Activated CD4-positive, alpha-beta T cell treated with anti-CD3 and anti-CD28 coated beads, Interleukin-2, amount 10 ng/mL, durations not matched to agents 24 days and 14 days (primary cell): ENCODE results near the gene CD47. TPM values are rescaled to one million over a fixed set of nuclear protein-coding genes. Genes with fewer than 3 reads are reported as not detected.
A peak's percentile ranks its signal among the peaks of the same experiment; 100 is the strongest.

Source experiments
- DNase-seq: peaks from one replicate; pipeline ENCODE4 v3.0.0; 2022
- H3K27ac Mint-ChIP-seq: one replicate; pipeline ENCODE4 v1.8.0; 2022; ENCODE audit warnings: mild to moderate bottlenecking, mixed read lengths
- H3K27me3 Mint-ChIP-seq: one replicate; pipeline ENCODE4 v1.8.0; 2022; ENCODE audit warnings: mixed read lengths
- H3K36me3 Mint-ChIP-seq: one replicate; pipeline ENCODE4 v1.8.0; 2022; ENCODE audit warnings: low read depth, mild to moderate bottlenecking, mixed read lengths
- H3K4me1 Mint-ChIP-seq: one replicate; pipeline ENCODE4 v1.8.0; 2021; ENCODE audit warnings: mixed read lengths
- H3K4me3 Mint-ChIP-seq: one replicate; pipeline ENCODE4 v1.8.0; 2022; ENCODE audit warnings: mild to moderate bottlenecking, moderate library complexity, mixed read lengths
- H3K9me3 Mint-ChIP-seq: one replicate; pipeline ENCODE4 v1.8.0; 2021; ENCODE audit warnings: mixed read lengths
- intact Hi-C: fragments of 100-400 bp; cut with micrococcal nuclease; formaldehyde crosslinking; loops from one replicate; pipeline ENCODE4 v1.15.1; 2023
- total RNA-seq: library from RNA; stranded (reverse); gene quantifications from 2 replicates; pipeline ENCODE4 v1.2.3, GENCODE V29; 2022

The CD47 gene
- total RNA-seq, 1 donor from 2014 or later, result 104 TPM

GRCh38 chr3:108125550-108126071 is 34.8 kb upstream of the CD47 start:
- Mint-ChIP-seq H3K4me1 (peaks cover 57% of the 10 kb centered on the region), H3K27ac (peak overlapping the region; percentile 99), H3K9me3 (peaks cover 12% of the 10 kb centered on the region), H3K36me3 (peaks cover 41% of the 10 kb centered on the region), H3K4me3 (peak overlapping the region; percentile 96), H3K27me3 (no peaks in the 10 kb centered on the region)
- DNase-seq, result peak; percentile 87
- intact Hi-C loops, result loop anchor here (2.0 to 10.0 kb wide), 5 partner anchors 25 to 601 kb away; partner anchors contain the start of genes BBX and IFT57

- Mint-ChIP-seq H3K4me1 (peaks cover 54% of the 10 kb centered on the region), H3K27me3 (no peaks in the 10 kb centered on the region), H3K27ac (peak overlapping the region; percentile 99), H3K9me3 (peaks cover 12% of the 10 kb centered on the region), H3K36me3 (peaks cover 40% of the 10 kb centered on the region), H3K4me3 (peak overlapping the region; percentile 96)
- intact Hi-C loops, result loop anchor here (2.0 to 10.0 kb wide), 5 partner anchors 24 to 600 kb away; partner anchors contain the start of genes BBX and IFT57
- no peak for DNase-seq
Measured at GRCh38 chr3:108125153-108125543, 34.3 kb upstream of the CD47 start.

GRCh38 chr3:108124337-108125152 is 33.7 kb upstream of the CD47 start:
- peaks cover 53% of the 10 kb centered on the region for H3K4me1 Mint-ChIP-seq
- H3K27ac Mint-ChIP-seq, result peak overlapping the region; percentile 99
- peak overlapping the region; percentile 96 for H3K4me3 Mint-ChIP-seq
- no peaks in the 10 kb centered on the region for H3K27me3 Mint-ChIP-seq
- DNase-seq, result peak; percentile 91
- intact Hi-C loops, result loop anchor here (1.0 to 10.0 kb wide), 8 partner anchors 10 to 600 kb away; partner anchors contain the start of genes BBX, CIP2A, DZIP3 and IFT57
- peaks cover 37% of the 10 kb centered on the region for H3K36me3 Mint-ChIP-seq
- peaks cover 12% of the 10 kb centered on the region for H3K9me3 Mint-ChIP-seq

DNA sequence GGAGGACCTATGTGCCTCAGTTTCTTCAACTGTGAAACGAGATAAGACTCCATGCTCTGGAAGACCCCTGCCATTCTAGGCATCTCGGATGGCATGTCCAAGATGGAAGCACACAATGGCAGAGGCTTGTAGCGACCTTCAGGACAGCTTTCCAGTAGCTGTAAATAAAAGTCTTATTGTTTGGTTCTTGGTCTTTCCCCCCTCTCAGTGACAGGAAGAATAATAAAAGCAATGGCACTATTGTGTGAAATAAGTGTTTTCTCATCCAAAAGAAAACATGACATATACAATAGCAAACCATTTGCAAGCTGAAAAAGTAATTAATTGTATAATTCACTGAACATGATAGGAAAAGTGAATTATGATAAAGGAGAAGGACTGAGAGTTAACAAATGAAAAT is 32.5 kb upstream of the CD47 start:
- Mint-ChIP-seq H3K9me3 (peaks cover 7% of the 10 kb centered on the region), H3K36me3 (peaks cover 25% of the 10 kb centered on the region), H3K4me1 (peaks cover 49% of the 10 kb centered on the region), H3K4me3 (no peak overlapping the region), H3K27me3 (no peaks in the 10 kb centered on the region), H3K27ac (peak overlapping the region; percentile 35)
- intact Hi-C loops, result loop anchor here (10.0 kb wide), 1 partner anchor 599 kb away; the partner anchor contains the start of gene BBX
- DNase-seq, result no peak

DNA sequence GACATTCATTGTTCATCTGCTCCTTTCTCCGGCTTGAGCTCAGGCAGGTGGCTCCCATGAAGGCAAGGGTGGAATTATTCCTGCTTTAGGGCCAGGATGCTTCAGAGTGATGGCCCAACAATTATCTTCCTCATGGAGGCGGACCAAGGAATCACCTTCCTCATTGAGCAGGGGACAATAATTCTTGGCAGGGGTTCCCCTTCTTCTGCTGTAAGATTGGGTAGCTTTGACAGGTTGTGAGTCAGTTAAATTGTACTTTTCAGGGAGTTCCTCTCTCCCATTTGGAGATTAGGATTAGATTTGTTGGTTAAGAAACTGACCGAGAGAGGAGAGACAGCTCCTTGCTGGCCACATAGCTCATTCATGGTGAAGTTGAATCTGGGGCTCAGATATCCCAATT is 31.4 kb upstream of the CD47 start:
- peaks cover 52% of the 10 kb centered on the region for H3K4me1 Mint-ChIP-seq

GRCh38 chr3:108119398-108120104 is 28.7 kb upstream of the CD47 start:
- H3K27ac Mint-ChIP-seq, result peak overlapping the region; percentile 60
- intact Hi-C loops, result loop anchor here (10.0 kb wide), 1 partner anchor 595 kb away; the partner anchor contains the start of gene BBX

More for the DNA sequence above, 31.4 kb upstream of the CD47 start:
- intact Hi-C loops, result loop anchor here (10.0 kb wide), 1 partner anchor 597 kb away; the partner anchor contains the start of gene BBX
- peaks cover under 1% of the 10 kb centered on the region for H3K9me3 Mint-ChIP-seq
- H3K27me3 Mint-ChIP-seq, result no peaks in the 10 kb centered on the region
- H3K4me3 Mint-ChIP-seq, result no peak overlapping the region
- no peak for DNase-seq
- peaks cover 17% of the 10 kb centered on the region for H3K36me3 Mint-ChIP-seq
- no peak overlapping the region for H3K27ac Mint-ChIP-seq

GRCh38 chr3:108118038-108118768 is 27.4 kb upstream of the CD47 start:
- Mint-ChIP-seq H3K4me1 (peaks cover 32% of the 10 kb centered on the region), H3K27me3 (peaks cover 6% of the 10 kb centered on the region), H3K36me3 (no peaks in the 10 kb centered on the region), H3K27ac (peak overlapping the region; percentile 79), H3K9me3 (no peaks in the 10 kb centered on the region), H3K4me3 (peak overlapping the region; percentile 11)
- DNase-seq, result no peak
- intact Hi-C loops, result loop anchor here (1.0 kb wide), 1 partner anchor 17 kb away; no protein-coding TSS in a partner anchor

More at GRCh38 chr3:108119398-108120104, 28.7 kb upstream of the CD47 start:
- H3K4me1 Mint-ChIP-seq, result peaks cover 45% of the 10 kb centered on the region
- H3K4me3 Mint-ChIP-seq, result no peak overlapping the region
- no peaks in the 10 kb centered on the region for H3K36me3 Mint-ChIP-seq
- no peaks in the 10 kb centered on the region for H3K9me3 Mint-ChIP-seq
- H3K27me3 Mint-ChIP-seq, result peaks cover 3% of the 10 kb centered on the region
- DNase-seq, result no peak

DNA sequence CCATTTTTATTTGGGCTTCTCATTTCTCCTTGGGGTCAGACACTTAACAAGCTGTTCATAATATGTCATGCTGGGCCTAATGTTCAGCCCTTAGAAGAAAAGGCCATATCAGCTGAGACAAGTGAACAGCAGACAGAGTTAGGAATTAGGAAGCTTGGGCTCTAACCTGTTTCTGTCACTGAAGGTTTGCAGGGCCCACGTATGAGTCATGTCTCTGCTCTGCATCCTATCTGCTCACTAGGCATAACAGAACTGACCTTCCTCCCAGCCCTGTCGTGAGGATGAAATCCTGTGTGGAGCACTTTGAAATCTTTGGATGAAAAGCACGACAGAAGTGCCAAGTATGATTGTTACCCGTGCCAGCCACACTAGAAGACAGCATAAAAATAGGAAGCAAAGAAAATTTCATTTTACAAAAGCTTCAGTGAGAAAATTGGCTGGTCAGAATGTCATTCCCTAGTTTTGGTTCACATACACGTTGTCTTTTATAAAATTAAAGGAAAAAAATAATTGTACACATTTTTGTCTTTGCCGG is 26.5 kb upstream of the CD47 start:
- H3K27ac Mint-ChIP-seq, result no peak overlapping the region
- H3K4me1 Mint-ChIP-seq, result peaks cover 27% of the 10 kb centered on the region
- H3K9me3 Mint-ChIP-seq, result no peaks in the 10 kb centered on the region
- DNase-seq, result no peak
- H3K4me3 Mint-ChIP-seq, result no peak overlapping the region
- no peaks in the 10 kb centered on the region for H3K36me3 Mint-ChIP-seq
- peaks cover 9% of the 10 kb centered on the region for H3K27me3 Mint-ChIP-seq
- intact Hi-C loops, result no loop called here

- Mint-ChIP-seq H3K4me3 (no peak overlapping the region), H3K4me1 (peaks cover 20% of the 10 kb centered on the region), H3K36me3 (no peaks in the 10 kb centered on the region), H3K27ac (no peak overlapping the region), H3K27me3 (peaks cover 15% of the 10 kb centered on the region), H3K9me3 (no peaks in the 10 kb centered on the region)
- DNase-seq, result no peak
- intact Hi-C loops, result no loop called here
Measured at GRCh38 chr3:108114423-108115065, 23.7 kb upstream of the CD47 start.

- Mint-ChIP-seq H3K27me3 (peaks cover 15% of the 10 kb centered on the region), H3K36me3 (no peaks in the 10 kb centered on the region), H3K9me3 (no peaks in the 10 kb centered on the region), H3K4me1 (peaks cover 18% of the 10 kb centered on the region), H3K4me3 (no peak overlapping the region), H3K27ac (no peak overlapping the region)
- no peak for DNase-seq
- intact Hi-C loops, result no loop called here
Measured at GRCh38 chr3:108113975-108114374, 23.1 kb upstream of the CD47 start.

DNA sequence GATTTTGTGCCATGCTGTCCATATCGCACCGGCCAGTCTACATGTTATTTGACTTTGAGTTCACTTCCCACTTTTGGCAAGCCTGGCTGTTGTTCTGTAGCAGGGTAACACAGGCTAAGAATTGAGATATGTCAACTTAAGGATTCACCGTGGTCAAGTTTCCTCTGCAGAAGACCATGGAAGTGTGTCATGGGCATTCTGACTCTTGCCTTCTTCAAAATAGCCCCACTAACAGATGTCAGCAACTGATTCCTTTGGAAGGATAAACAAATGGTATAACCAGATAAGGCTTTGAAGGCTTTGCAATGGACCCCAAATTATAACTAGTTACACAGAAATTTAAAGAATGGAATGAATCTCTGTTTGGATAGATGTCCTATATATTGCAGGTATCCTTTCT is 20.1 kb upstream of the CD47 start:
- no peak overlapping the region for H3K27ac Mint-ChIP-seq
- H3K36me3 Mint-ChIP-seq, result no peaks in the 10 kb centered on the region
- DNase-seq, result no peak
- H3K27me3 Mint-ChIP-seq, result peaks cover 20% of the 10 kb centered on the region
- intact Hi-C loops, result no loop called here
- H3K4me3 Mint-ChIP-seq, result no peak overlapping the region
- H3K4me1 Mint-ChIP-seq, result no peaks in the 10 kb centered on the region
- no peaks in the 10 kb centered on the region for H3K9me3 Mint-ChIP-seq

GRCh38 chr3:108108416-108108815 is 17.6 kb upstream of the CD47 start:
- Mint-ChIP-seq H3K27me3 (peaks cover 28% of the 10 kb centered on the region), H3K9me3 (peaks cover 4% of the 10 kb centered on the region), H3K36me3 (no peaks in the 10 kb centered on the region), H3K4me1 (no peaks in the 10 kb centered on the region), H3K27ac (no peak overlapping the region), H3K4me3 (no peak overlapping the region)
- intact Hi-C loops, result no loop called here
- DNase-seq, result no peak
